H9 (cell line): Measurements from ENCODE around the gene B9D1. TPM values are rescaled to one million over a fixed set of nuclear protein-coding genes. Genes with fewer than 3 reads are reported as not detected.

Source experiments
- DNase-seq: peaks from one replicate; pipeline ENCODE4 v3.0.0-alpha.2; 2017
- H2AFZ ChIP-seq: one replicate; pipeline ENCODE4 v1.6.1; 2013; ENCODE audit warnings: mild to moderate bottlenecking, low read length, control low read depth, moderate library complexity
- H2AK5ac ChIP-seq: 2 replicates; pipeline ENCODE4 v1.6.1; 2013; ENCODE audit warnings: low read length, control low read depth, mixed read lengths; ENCODE audit not compliant: insufficient read length
- H2BK120ac ChIP-seq: one replicate; pipeline ENCODE4 v1.6.1; 2013; ENCODE audit warnings: low read depth, mild to moderate bottlenecking, low read length, control low read depth, inconsistent platforms; ENCODE audit not compliant: poor library complexity, severe bottlenecking
- H2BK12ac ChIP-seq: 2 replicates; pipeline ENCODE4 v1.6.1; 2013; ENCODE audit warnings: low read length, control low read depth, mixed read lengths, low read depth; ENCODE audit not compliant: insufficient read length
- H2BK15ac ChIP-seq: 2 replicates; pipeline ENCODE4 v1.6.1; 2013; ENCODE audit warnings: low read depth, low read length, control low read depth
- H2BK20ac ChIP-seq: one replicate; pipeline ENCODE4 v1.6.1; 2013; ENCODE audit warnings: low read depth, mild to moderate bottlenecking, low read length, control low read depth, inconsistent platforms; ENCODE audit not compliant: poor library complexity, severe bottlenecking
- H2BK5ac ChIP-seq: 2 replicates; pipeline ENCODE4 v1.6.1; 2013; ENCODE audit warnings: low read length, control low read depth, mixed read lengths; ENCODE audit not compliant: insufficient read length
- H3K14ac ChIP-seq: 2 replicates; pipeline ENCODE4 v1.6.1; 2013; ENCODE audit warnings: low read length, control low read depth; ENCODE audit not compliant: insufficient read depth
- H3K18ac ChIP-seq: 2 replicates; pipeline ENCODE4 v1.6.1; 2013; ENCODE audit warnings: low read depth, mild to moderate bottlenecking, mixed read lengths, low read length, control low read depth; ENCODE audit not compliant: insufficient read length
- H3K23ac ChIP-seq: 2 replicates; pipeline ENCODE4 v1.6.1; 2013; ENCODE audit warnings: low read length, control low read depth, mixed read lengths, low read depth; ENCODE audit not compliant: insufficient read length
- H3K23me2 ChIP-seq: 2 replicates; pipeline ENCODE4 v1.6.1; 2013; ENCODE audit warnings: low read depth, mild to moderate bottlenecking, mixed read lengths, low read length, control low read depth; ENCODE audit not compliant: insufficient read length, poor library complexity, severe bottlenecking
- H3K27ac ChIP-seq: 2 replicates; pipeline ENCODE4 v1.5.1; 2013; ENCODE audit warnings: low read length, control low read depth, mixed read lengths, low read depth; ENCODE audit not compliant: insufficient read length
- H3K27me3 ChIP-seq: 2 replicates; pipeline ENCODE4 v1.6.1; 2013; ENCODE audit warnings: low read length, control low read depth, inconsistent platforms; ENCODE audit not compliant: insufficient read depth
- H3K4ac ChIP-seq: 2 replicates; pipeline ENCODE4 v1.6.1; 2013; ENCODE audit warnings: low read depth, mild to moderate bottlenecking, control low read depth, inconsistent platforms, low read length, moderate library complexity
- H3K4me1 ChIP-seq: 2 replicates; pipeline ENCODE4 v1.6.1; 2013; ENCODE audit warnings: low read length, control low read depth, inconsistent platforms; ENCODE audit not compliant: insufficient read depth
- H3K4me2 ChIP-seq: 2 replicates; pipeline ENCODE4 v1.6.1; 2013; ENCODE audit warnings: low read length, control low read depth, mixed read lengths; ENCODE audit not compliant: insufficient read length, insufficient read depth
- H3K56ac ChIP-seq: 2 replicates; pipeline ENCODE4 v1.6.1; 2013; ENCODE audit warnings: low read depth, mild to moderate bottlenecking, mixed read lengths, low read length, control low read depth; ENCODE audit not compliant: insufficient read length
- H3K79me1 ChIP-seq: 2 replicates; pipeline ENCODE4 v1.6.1; 2013; ENCODE audit warnings: low read depth, mild to moderate bottlenecking, moderate library complexity, low read length, control low read depth, inconsistent platforms; ENCODE audit not compliant: insufficient read depth, poor library complexity, severe bottlenecking
- H3K79me2 ChIP-seq: 2 replicates; pipeline ENCODE4 v1.6.1; 2013; ENCODE audit warnings: low read length, control low read depth, inconsistent platforms; ENCODE audit not compliant: insufficient read depth
- H3K9ac ChIP-seq: 2 replicates; pipeline ENCODE4 v1.6.1; 2013; ENCODE audit warnings: low read length, control low read depth, mixed read lengths; ENCODE audit not compliant: insufficient read length; ENCODE audit errors: extremely low read depth
- H3K9me3 ChIP-seq: one replicate; pipeline ENCODE4 v1.6.1; 2013; ENCODE audit warnings: low read depth, low read length, inconsistent platforms; ENCODE audit not compliant: control insufficient read depth
- H3T11ph ChIP-seq: one replicate; pipeline ENCODE4 v1.6.1; 2013; ENCODE audit warnings: mild to moderate bottlenecking, low read length, control low read depth, inconsistent platforms
- H4K20me1 ChIP-seq: one replicate; pipeline ENCODE4 v1.6.1; 2013; ENCODE audit not compliant: control insufficient read depth, insufficient read length, insufficient read depth
- H4K5ac ChIP-seq: 2 replicates; pipeline ENCODE4 v1.6.1; 2013; ENCODE audit warnings: low read depth, mild to moderate bottlenecking, mixed read lengths, low read length, control low read depth; ENCODE audit not compliant: insufficient read length
- H4K8ac ChIP-seq: replicated peaks from 2 replicates; pipeline ENCODE4 v1.6.1; 2013; ENCODE audit warnings: low read length, control low read depth, mixed read lengths, low read depth; ENCODE audit not compliant: insufficient read length
- H4K91ac ChIP-seq: 2 replicates; pipeline ENCODE4 v1.6.1; 2013; ENCODE audit warnings: low read depth, mild to moderate bottlenecking, moderate library complexity, mixed read lengths, low read length, control low read depth; ENCODE audit not compliant: insufficient read length
- H3K27ac Mint-ChIP-seq, 3 experiments: 2 replicates in 2 of 3; 3 replicates in 1 of 3; pipeline ENCODE4 v1.8.0; 2020 to 2021; ENCODE audit warnings: mixed read lengths in 3 of 3, mild to moderate bottlenecking in 1 of 3, moderate library complexity in 1 of 3
- H3K27me3 Mint-ChIP-seq: 2 replicates; pipeline ENCODE4 v1.8.0; 2021; ENCODE audit warnings: low read depth, mild to moderate bottlenecking, moderate library complexity, mixed read lengths
- H3K36me3 Mint-ChIP-seq, 3 experiments: 2 replicates in 2 of 3; 3 replicates in 1 of 3; pipeline ENCODE4 v1.8.0; 2020 to 2021; ENCODE audit warnings: low read depth in 3 of 3, mixed read lengths in 3 of 3; ENCODE audit not compliant: insufficient read depth in 1 of 3
- H3K4me1 Mint-ChIP-seq, 2 experiments: 2 replicates each; pipeline ENCODE4 v1.8.0; 2020; ENCODE audit warnings: mixed read lengths in 2 of 2
- H3K4me3 Mint-ChIP-seq, 2 experiments: 2 replicates in 1 of 2; 3 replicates in 1 of 2; pipeline ENCODE4 v1.8.0; 2020 to 2021; ENCODE audit warnings: mild to moderate bottlenecking in 2 of 2, mixed read lengths in 2 of 2, moderate library complexity in 1 of 2
- H3K9me3 Mint-ChIP-seq, 2 experiments: 2 replicates in 1 of 2; 3 replicates in 1 of 2; pipeline ENCODE4 v1.8.0; 2020; ENCODE audit warnings: mild to moderate bottlenecking in 2 of 2, mixed read lengths in 2 of 2, moderate library complexity in 1 of 2
- CTCF ChIP-seq: fragments of 200-600 bp; sonication (generic); conservative IDR thresholded peaks from 3 replicates; pipeline ENCODE4 v1.8.0; 2021; ENCODE audit warnings: antibody characterized with exemption, mild to moderate bottlenecking
- WGBS: extraction: QIAGEN DNeasy Blood & Tissue Kit; methylation state at CpG from one replicate; pipeline ENCODE4 v1.1.7; 2013; ENCODE audit warnings: missing lambda C conversion rate, low lambda C conversion rate, mixed read lengths; ENCODE audit not compliant: insufficient read length; ENCODE audit errors: extremely low coverage; 5-methylcytosine and 5-hydroxymethylcytosine counted together
- total RNA-seq: library from RNA; stranded (reverse); gene quantifications from 2 replicates; pipeline ENCODE4 v1.2.1, GENCODE V29; 2021

B9D1 gene
- total RNA-seq, 1 experiment from 2014 or later, result 30.4 TPM

DNA sequence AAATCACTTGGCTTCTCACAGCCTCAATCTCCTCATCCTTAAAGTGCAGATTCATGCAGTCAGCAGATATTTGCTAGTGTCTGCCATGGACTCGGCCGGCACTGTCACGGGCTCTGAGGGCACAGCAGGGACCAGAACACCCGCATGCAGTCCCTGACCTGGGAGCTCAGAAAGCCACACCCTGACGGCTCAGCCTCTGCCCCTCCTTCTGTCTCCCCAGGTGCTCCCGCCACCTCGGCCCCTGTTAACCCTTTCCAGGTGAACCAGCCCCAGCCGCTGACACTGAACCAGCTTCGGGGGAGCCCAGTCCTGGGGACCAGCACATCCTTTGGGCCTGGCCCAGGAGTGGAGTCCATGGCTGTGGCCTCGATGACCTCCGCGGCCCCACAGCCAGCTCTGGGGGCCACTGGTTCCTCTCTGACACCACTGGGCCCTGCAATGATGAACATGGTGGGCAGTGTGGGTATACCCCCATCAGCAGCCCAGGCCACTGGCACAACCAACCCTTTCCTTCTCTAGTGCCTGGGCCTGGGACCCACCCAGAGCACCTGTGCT, 28.7 kb downstream of the B9D1 start:
- Histone ChIP-seq H3K56ac (no peak overlapping the region), H2BK120ac (no peak overlapping the region), H2BK12ac (no peak overlapping the region), H3K23me2 (no peaks in the 10 kb centered on the region), H3K27me3 (no peaks in the 10 kb centered on the region), H3K9me3 (no peaks in the 10 kb centered on the region), H3K79me1 (no peaks in the 10 kb centered on the region), H3K23ac (no peak overlapping the region), H3K18ac (no peak overlapping the region), H3K79me2 (no peaks in the 10 kb centered on the region), H2AFZ (no peak overlapping the region), H3K9ac (no peak overlapping the region), H3K4me1 (no peaks in the 10 kb centered on the region), H4K91ac (no peak overlapping the region), H3T11ph (no peak overlapping the region), H2BK15ac (no peak overlapping the region), H3K14ac (no peak overlapping the region), H2BK20ac (no peak overlapping the region), H3K4ac (no peak overlapping the region), H2AK5ac (no peak overlapping the region), H2BK5ac (no peak overlapping the region), H3K4me2 (no peak overlapping the region), H4K20me1 (peaks cover 3% of the 10 kb centered on the region), H4K8ac (no peak overlapping the region), H3K27ac (no peak overlapping the region), H4K5ac (no peak overlapping the region)
- Mint-ChIP-seq H3K27ac (no peak overlapping the region), H3K27me3 (peaks cover 2% of the 10 kb centered on the region; the same call in 1 of the 2 replicates), H3K9me3 (no peaks in the 10 kb centered on the region), H3K4me1 (peaks cover 20 to 38% of the 10 kb centered on the region in 2 experiments), H3K4me3 (no peak overlapping the region), H3K36me3 (peaks cover 7 to 33% (median 28%) of the 10 kb centered on the region in 3 experiments; a peak in 5 of 7 replicates)
- DNase-seq, result peak; percentile 42
- no peak for TF ChIP-seq CTCF
- WGBS, result no CpG with 5 or more reads among the region's 12 CpGs
